WTC11 (cell line): Measurements from ENCODE around the gene BMP4. TPM values are rescaled to one million over a fixed set of nuclear protein-coding genes. Genes with fewer than 3 reads are reported as not detected.
A peak's percentile ranks its signal among the peaks of the same experiment; 100 is the strongest.

Experiments used
- ATAC-seq: fragments of 200-7000 bp; cut with Tn5 transposase; 2 replicates; pipeline ENCODE4 v1.10.0; 2021; ENCODE audit warnings: mild to moderate bottlenecking, moderate library complexity
- CTCF ChIA-PET: fragments of 300-600 bp; sonication (Branson Sonifier 250); formaldehyde crosslinking; loops from one replicate; lab custom pipeline; 2021; ENCODE audit warnings: antibody characterized with exemption; lab: Charles Lee
- POLR2A ChIA-PET: fragments of 350-600 bp; sonication (Branson Sonifier 250); formaldehyde crosslinking; loops from one replicate; lab custom pipeline; 2021; ENCODE audit warnings: antibody characterized with exemption; lab: Charles Lee
- DNase-seq: peaks from one replicate; pipeline ENCODE4 v3.0.0; 2021; ENCODE audit warnings: low spot score
- H3K27ac Mint-ChIP-seq: 2 replicates; pipeline ENCODE4 v1.8.0; 2021; ENCODE audit warnings: mixed read lengths
- H3K27me3 Mint-ChIP-seq: 2 replicates; pipeline ENCODE4 v1.8.0; 2021; ENCODE audit warnings: low read depth, mild to moderate bottlenecking, moderate library complexity, mixed read lengths
- H3K36me3 Mint-ChIP-seq: 2 replicates; pipeline ENCODE4 v1.8.0; 2021; ENCODE audit warnings: mixed read lengths
- H3K4me1 Mint-ChIP-seq: 2 replicates; pipeline ENCODE4 v1.8.0; 2022; ENCODE audit warnings: mixed read lengths
- H3K4me3 Mint-ChIP-seq: 2 replicates; pipeline ENCODE4 v1.8.0; 2021; ENCODE audit warnings: mild to moderate bottlenecking, moderate library complexity, mixed read lengths
- H3K9me3 Mint-ChIP-seq: 2 replicates; pipeline ENCODE4 v1.8.0; 2021; ENCODE audit warnings: mixed read lengths
- CBFB ChIP-seq: sonication (generic); formaldehyde crosslinking; IDR thresholded peaks from 2 replicates; pipeline ENCODE4 v1.8.1; 2022; ENCODE audit warnings: mild to moderate bottlenecking, low read depth, missing genetic modification reagents
- E2F4 ChIP-seq: sonication (generic); formaldehyde crosslinking; IDR thresholded peaks from 2 replicates; pipeline ENCODE4 v1.8.1; 2022; ENCODE audit warnings: low read depth, mild to moderate bottlenecking, moderate library complexity, missing genetic modification reagents, borderline replicate concordance
- EMX1 ChIP-seq: fragments of 250-450 bp; sonication (Bioruptor Pico); IDR thresholded peaks from 2 replicates; pipeline ENCODE4 v1.8.0; 2021; ENCODE audit warnings: mild to moderate bottlenecking
- ESRRA ChIP-seq: sonication (generic); formaldehyde crosslinking; IDR thresholded peaks from 2 replicates; pipeline ENCODE4 v1.8.1; 2022; ENCODE audit warnings: mild to moderate bottlenecking, missing genetic modification reagents, borderline replicate concordance
- GABPB1 ChIP-seq: sonication (generic); formaldehyde crosslinking; IDR thresholded peaks from 2 replicates; pipeline ENCODE4 v1.8.1; 2023; ENCODE audit warnings: mild to moderate bottlenecking, missing genetic modification reagents
- GRHL2 ChIP-seq: fragments of 250-450 bp; sonication (Bioruptor Pico); IDR thresholded peaks from 2 replicates; pipeline ENCODE4 v1.8.0; 2022; ENCODE audit warnings: mild to moderate bottlenecking, moderate library complexity; ENCODE audit not compliant: insufficient replicate concordance, severe bottlenecking
- GTF2I ChIP-seq: fragments of 250-450 bp; sonication (Bioruptor Pico); conservative IDR thresholded peaks from 2 replicates; pipeline ENCODE4 v1.4.0; 2021; ENCODE audit warnings: mild to moderate bottlenecking
- HMGXB4 ChIP-seq: sonication (generic); formaldehyde crosslinking; IDR thresholded peaks from 2 replicates; pipeline ENCODE4 v1.8.1; 2023; ENCODE audit warnings: mild to moderate bottlenecking, moderate library complexity, missing genetic modification reagents
- JAZF1 ChIP-seq: fragments of 250-450 bp; sonication (Bioruptor Pico); IDR thresholded peaks from 2 replicates; pipeline ENCODE4 v1.9.0; 2021; ENCODE audit warnings: moderate library complexity, mild to moderate bottlenecking, inconsistent platforms
- KAT7 ChIP-seq: sonication (generic); formaldehyde crosslinking; IDR thresholded peaks from 2 replicates; pipeline ENCODE4 v1.8.1; 2023; ENCODE audit warnings: missing genetic modification reagents, mild to moderate bottlenecking, borderline replicate concordance
- NFE2L1 ChIP-seq: sonication (generic); formaldehyde crosslinking; IDR thresholded peaks from 2 replicates; pipeline ENCODE4 v1.8.1; 2023; ENCODE audit warnings: missing genetic modification reagents
- NR3C1 ChIP-seq: sonication (generic); formaldehyde crosslinking; conservative IDR thresholded peaks from 2 replicates; pipeline ENCODE4 v1.8.1; 2023; ENCODE audit warnings: low read depth, mild to moderate bottlenecking, missing genetic modification reagents
- PREB ChIP-seq: sonication (generic); formaldehyde crosslinking; IDR thresholded peaks from 2 replicates; pipeline ENCODE4 v1.8.1; 2022; ENCODE audit warnings: mild to moderate bottlenecking, missing genetic modification reagents, moderate library complexity, borderline replicate concordance
- PRRX2 ChIP-seq: fragments of 250-450 bp; sonication (Bioruptor Pico); IDR thresholded peaks from 2 replicates; pipeline ENCODE4 v1.8.0; 2021; ENCODE audit warnings: mild to moderate bottlenecking
- SMAD4 ChIP-seq: sonication (generic); formaldehyde crosslinking; IDR thresholded peaks from 2 replicates; pipeline ENCODE4 v1.8.0; 2022; ENCODE audit warnings: mild to moderate bottlenecking, missing genetic modification reagents
- TCF7 ChIP-seq: sonication (generic); formaldehyde crosslinking; IDR thresholded peaks from 2 replicates; pipeline ENCODE4 v1.8.0; 2022; ENCODE audit warnings: mild to moderate bottlenecking, low read depth, missing genetic modification reagents, moderate library complexity
- ZNF138 ChIP-seq: sonication (generic); formaldehyde crosslinking; conservative IDR thresholded peaks from 2 replicates; pipeline ENCODE4 v1.8.1; 2022; ENCODE audit warnings: mild to moderate bottlenecking, moderate library complexity, missing genetic modification reagents
- ZNF219 ChIP-seq: sonication (generic); formaldehyde crosslinking; IDR thresholded peaks from 2 replicates; pipeline ENCODE4 v1.8.0; 2023; ENCODE audit warnings: missing genetic modification reagents, mild to moderate bottlenecking, borderline replicate concordance
- total RNA-seq: library from RNA; stranded (reverse); gene quantifications from 3 replicates; pipeline ENCODE4 v1.2.3, GENCODE V29; 2021
- TF ChIP-seq, protein P1 (sequence below): sonication (generic); formaldehyde crosslinking; IDR thresholded peaks from 2 replicates; pipeline ENCODE4 v1.8.1; 2023; ENCODE audit warnings: mild to moderate bottlenecking, missing genetic modification reagents, borderline replicate concordance
- TF ChIP-seq, protein P2 (sequence below): fragments of 250-450 bp; sonication (Bioruptor Pico); IDR thresholded peaks from 2 replicates; pipeline ENCODE4 v2.1.2; 2022; ENCODE audit warnings: mild to moderate bottlenecking, moderate library complexity
- TF ChIP-seq, protein P3 (sequence below): fragments of 250-450 bp; sonication (Bioruptor Pico); IDR thresholded peaks from 2 replicates; pipeline ENCODE4 v1.8.0; 2021; ENCODE audit warnings: mild to moderate bottlenecking

Gene BMP4
- total RNA-seq, 1 experiment from 2014 or later: 7.8 TPM

DNA sequence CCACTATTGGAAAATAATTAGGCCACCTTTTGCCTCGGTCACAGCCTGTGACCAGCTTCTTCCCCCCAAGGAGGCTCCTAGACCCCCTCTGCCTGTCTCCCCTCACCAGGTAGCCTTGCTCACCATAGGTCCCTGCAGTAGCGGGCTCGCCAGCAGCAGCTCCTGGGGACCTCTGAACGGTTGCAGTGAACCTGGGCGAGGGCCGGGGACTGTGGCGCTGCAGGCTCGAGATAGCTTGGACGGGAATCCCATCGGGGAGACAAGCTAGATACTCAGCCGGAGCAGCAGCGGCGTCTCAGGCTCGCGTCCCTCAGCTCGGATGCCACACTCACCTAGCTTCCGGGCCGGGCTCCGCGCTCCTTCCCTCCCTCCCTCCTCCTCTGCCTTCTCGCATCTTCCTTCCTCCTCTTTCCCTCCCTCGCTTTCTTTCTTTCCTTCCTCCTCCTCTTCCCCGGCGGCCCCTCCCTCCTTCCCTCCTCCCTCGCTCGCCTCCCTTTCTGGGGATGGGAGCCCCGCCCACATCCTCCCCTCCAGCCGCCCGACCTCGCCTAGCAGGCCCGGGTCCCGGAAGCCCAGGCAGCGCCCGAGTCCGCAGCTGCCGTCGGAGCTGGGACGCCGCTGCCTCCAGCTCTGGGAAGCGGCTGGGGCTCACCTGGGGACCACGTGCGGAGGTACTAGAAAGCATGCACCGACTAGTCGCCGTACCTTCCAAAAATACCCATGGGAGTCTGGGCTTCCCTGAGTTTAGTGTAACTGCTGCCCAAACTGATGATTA, at the start of gene BMP4 (continued):
- TF ChIP-seq HMGXB4 (CRISPR knock-in tag) (peak; percentile 52; the same call in 1 of the 2 replicates), EMX1 (no peak), CBFB (peak; percentile 61; the same call in 1 of the 2 replicates), PRRX2 (CRISPR knock-in tag) (no peak), SMAD4 (no peak), E2F4 (CRISPR knock-in tag) (no peak), GTF2I (CRISPR knock-in tag) (no peak), KAT7 (CRISPR knock-in tag) (no peak; the same call in 1 of the 2 replicates), ZNF219 (CRISPR knock-in tag) (no peak), TCF7 (CRISPR knock-in tag) (no peak)
- TF ChIP-seq, protein P1, sequence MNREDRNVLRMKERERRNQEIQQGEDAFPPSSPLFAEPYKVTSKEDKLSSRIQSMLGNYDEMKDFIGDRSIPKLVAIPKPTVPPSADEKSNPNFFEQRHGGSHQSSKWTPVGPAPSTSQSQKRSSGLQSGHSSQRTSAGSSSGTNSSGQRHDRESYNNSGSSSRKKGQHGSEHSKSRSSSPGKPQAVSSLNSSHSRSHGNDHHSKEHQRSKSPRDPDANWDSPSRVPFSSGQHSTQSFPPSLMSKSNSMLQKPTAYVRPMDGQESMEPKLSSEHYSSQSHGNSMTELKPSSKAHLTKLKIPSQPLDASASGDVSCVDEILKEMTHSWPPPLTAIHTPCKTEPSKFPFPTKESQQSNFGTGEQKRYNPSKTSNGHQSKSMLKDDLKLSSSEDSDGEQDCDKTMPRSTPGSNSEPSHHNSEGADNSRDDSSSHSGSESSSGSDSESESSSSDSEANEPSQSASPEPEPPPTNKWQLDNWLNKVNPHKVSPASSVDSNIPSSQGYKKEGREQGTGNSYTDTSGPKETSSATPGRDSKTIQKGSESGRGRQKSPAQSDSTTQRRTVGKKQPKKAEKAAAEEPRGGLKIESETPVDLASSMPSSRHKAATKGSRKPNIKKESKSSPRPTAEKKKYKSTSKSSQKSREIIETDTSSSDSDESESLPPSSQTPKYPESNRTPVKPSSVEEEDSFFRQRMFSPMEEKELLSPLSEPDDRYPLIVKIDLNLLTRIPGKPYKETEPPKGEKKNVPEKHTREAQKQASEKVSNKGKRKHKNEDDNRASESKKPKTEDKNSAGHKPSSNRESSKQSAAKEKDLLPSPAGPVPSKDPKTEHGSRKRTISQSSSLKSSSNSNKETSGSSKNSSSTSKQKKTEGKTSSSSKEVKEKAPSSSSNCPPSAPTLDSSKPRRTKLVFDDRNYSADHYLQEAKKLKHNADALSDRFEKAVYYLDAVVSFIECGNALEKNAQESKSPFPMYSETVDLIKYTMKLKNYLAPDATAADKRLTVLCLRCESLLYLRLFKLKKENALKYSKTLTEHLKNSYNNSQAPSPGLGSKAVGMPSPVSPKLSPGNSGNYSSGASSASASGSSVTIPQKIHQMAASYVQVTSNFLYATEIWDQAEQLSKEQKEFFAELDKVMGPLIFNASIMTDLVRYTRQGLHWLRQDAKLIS (CRISPR knock-in tag): peak; percentile 81; the same call in 1 of the 2 replicates
- TF ChIP-seq, protein P2, sequence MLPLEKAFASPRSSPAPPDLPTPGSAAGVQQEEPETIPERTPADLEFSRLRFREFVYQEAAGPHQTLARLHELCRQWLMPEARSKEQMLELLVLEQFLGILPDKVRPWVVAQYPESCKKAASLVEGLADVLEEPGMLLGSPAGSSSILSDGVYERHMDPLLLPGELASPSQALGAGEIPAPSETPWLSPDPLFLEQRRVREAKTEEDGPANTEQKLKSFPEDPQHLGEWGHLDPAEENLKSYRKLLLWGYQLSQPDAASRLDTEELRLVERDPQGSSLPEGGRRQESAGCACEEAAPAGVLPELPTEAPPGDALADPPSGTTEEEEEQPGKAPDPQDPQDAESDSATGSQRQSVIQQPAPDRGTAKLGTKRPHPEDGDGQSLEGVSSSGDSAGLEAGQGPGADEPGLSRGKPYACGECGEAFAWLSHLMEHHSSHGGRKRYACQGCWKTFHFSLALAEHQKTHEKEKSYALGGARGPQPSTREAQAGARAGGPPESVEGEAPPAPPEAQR: no peak
- TF ChIP-seq, protein P3, sequence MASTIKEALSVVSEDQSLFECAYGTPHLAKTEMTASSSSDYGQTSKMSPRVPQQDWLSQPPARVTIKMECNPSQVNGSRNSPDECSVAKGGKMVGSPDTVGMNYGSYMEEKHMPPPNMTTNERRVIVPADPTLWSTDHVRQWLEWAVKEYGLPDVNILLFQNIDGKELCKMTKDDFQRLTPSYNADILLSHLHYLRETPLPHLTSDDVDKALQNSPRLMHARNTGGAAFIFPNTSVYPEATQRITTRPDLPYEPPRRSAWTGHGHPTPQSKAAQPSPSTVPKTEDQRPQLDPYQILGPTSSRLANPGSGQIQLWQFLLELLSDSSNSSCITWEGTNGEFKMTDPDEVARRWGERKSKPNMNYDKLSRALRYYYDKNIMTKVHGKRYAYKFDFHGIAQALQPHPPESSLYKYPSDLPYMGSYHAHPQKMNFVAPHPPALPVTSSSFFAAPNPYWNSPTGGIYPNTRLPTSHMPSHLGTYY (CRISPR knock-in tag): no peak

GRCh38 chr14:54003064-54003463, 46.4 kb upstream of the BMP4 start:
- peaks cover 9% of the 10 kb centered on the region for H3K9me3 Mint-ChIP-seq
- ChIA-PET CTCF (no interaction called here), POLR2A (no interaction called here)
- H3K36me3 Mint-ChIP-seq: peaks cover 6% of the 10 kb centered on the region; the same call in 1 of the 2 replicates
- TF ChIP-seq JAZF1 (CRISPR knock-in tag) (no peak), NR3C1 (no peak), ESRRA (CRISPR knock-in tag) (no peak), E2F4 (CRISPR knock-in tag) (no peak), NFE2L1 (CRISPR knock-in tag) (no peak), ZNF138 (CRISPR knock-in tag) (no peak), PREB (no peak), GABPB1 (no peak), TCF7 (CRISPR knock-in tag) (no peak), GRHL2 (CRISPR knock-in tag) (no peak)
- TF ChIP-seq, protein P2: no peak
- H3K27me3 Mint-ChIP-seq: peaks cover 6% of the 10 kb centered on the region; the same call in 1 of the 2 replicates
- peaks cover 44% of the 10 kb centered on the region for H3K4me1 Mint-ChIP-seq
- H3K27ac Mint-ChIP-seq: no peak overlapping the region
- no peak overlapping the region for H3K4me3 Mint-ChIP-seq
- ATAC-seq (no peak), DNase-seq (no peak)
